ENCODE results near the gene SCMH1.

Gene SCMH1

DNA sequence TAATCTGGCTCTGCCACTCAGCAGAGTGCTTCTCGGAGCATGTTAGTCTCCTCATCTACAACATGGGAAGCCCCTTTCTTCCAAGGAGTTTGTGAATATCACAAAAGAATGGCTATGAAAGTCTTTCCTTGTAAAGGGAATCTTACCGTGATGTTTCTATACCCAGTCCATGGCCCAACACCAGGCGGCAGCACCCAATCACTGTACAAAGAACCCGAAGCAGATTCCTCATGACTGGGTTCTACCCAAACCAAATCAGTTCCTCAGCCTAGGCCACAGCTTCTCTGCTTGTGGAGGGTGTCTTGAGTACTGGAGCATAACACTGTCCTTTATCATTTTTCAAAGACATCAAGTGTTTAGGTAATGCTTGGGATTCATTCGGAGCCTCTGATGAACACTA, 204.0 kb downstream of the SCMH1 start:
- Histone ChIP-seq H3K27me3 (ENCODE audit: control insufficient read depth, low read length) (no peaks in the 10 kb centered on the region), H3K9me3 (ENCODE audit: control insufficient read depth, insufficient read depth, low read length) (no peaks in the 10 kb centered on the region), H3K36me3 (ENCODE audit: control insufficient read depth, low read length) (peaks cover 76% of the 10 kb centered on the region)

DNA sequence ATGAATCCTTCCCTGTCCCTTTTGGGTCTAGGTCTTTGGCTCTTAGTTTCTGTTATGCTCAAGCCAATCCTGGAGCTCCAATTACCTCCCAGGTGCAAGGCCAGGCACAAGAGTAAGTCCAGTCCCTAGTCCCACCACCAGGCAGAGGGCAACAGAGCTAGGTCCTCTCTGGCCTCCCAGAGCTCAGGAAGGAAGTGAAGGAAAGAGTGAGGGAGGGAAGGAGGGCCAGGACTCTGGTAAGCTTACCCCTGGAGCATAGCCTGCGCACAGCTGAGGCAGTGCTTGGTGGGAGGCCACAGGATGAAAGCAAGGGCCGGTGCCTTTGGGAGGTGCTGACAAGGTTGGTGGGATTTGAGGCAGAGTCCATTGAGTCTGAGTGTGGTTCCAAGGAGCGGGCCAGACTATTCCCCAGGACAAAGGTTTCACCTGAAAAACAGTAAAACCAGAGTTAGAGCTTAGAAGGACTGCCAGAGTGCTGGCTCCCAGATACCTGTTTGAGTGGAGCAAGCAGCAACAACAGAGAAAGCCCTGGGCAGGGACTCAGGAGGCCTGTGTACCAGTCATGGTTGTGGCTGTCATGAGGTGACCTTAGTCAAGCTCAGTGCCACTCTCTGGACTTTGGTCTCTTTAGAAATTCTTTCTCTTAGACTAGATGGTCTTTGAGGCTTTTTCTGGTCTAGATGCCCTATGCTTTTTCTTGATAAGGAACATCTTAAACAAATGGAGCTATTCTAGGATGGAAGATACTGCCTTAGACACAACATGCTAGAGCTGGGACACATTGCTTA, 204.8 kb downstream of the SCMH1 start:
- H3K36me3 ChIP-seq (ENCODE audit: control insufficient read depth, low read length), result peaks cover 77% of the 10 kb centered on the region
- no peaks in the 10 kb centered on the region for H3K79me2 ChIP-seq (ENCODE audit: control insufficient read depth, low read length)
- H3K4me3 ChIP-seq (ENCODE audit: low read length), result no peak overlapping the region
- H3K27ac ChIP-seq (ENCODE audit: low read depth, low read length), result no peak overlapping the region
- H3F3A ChIP-seq (ENCODE audit: control insufficient read depth, insufficient read depth), result no peaks in the 10 kb centered on the region
- no peaks in the 10 kb centered on the region for H3K9me3 ChIP-seq (ENCODE audit: control insufficient read depth, insufficient read depth, low read length)
- H3K27me3 ChIP-seq (ENCODE audit: control insufficient read depth, low read length), result no peaks in the 10 kb centered on the region
- TF ChIP-seq, protein P1, sequence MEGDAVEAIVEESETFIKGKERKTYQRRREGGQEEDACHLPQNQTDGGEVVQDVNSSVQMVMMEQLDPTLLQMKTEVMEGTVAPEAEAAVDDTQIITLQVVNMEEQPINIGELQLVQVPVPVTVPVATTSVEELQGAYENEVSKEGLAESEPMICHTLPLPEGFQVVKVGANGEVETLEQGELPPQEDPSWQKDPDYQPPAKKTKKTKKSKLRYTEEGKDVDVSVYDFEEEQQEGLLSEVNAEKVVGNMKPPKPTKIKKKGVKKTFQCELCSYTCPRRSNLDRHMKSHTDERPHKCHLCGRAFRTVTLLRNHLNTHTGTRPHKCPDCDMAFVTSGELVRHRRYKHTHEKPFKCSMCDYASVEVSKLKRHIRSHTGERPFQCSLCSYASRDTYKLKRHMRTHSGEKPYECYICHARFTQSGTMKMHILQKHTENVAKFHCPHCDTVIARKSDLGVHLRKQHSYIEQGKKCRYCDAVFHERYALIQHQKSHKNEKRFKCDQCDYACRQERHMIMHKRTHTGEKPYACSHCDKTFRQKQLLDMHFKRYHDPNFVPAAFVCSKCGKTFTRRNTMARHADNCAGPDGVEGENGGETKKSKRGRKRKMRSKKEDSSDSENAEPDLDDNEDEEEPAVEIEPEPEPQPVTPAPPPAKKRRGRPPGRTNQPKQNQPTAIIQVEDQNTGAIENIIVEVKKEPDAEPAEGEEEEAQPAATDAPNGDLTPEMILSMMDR (IDR thresholded peaks at IDR 0.05; ENCODE audit: low read depth, low read length, poor library complexity, severe bottlenecking), result no peak
- no peak for TF ChIP-seq EZH2phosphoT487 (IDR thresholded peaks at IDR 0.05; ENCODE audit: borderline replicate concordance, low read length)
- no peaks in the 10 kb centered on the region for H3K4me1 ChIP-seq (ENCODE audit: control insufficient read depth, low read length)
- H4K20me1 ChIP-seq (ENCODE audit: control insufficient read depth, insufficient read depth, low read depth, low read length), result no peaks in the 10 kb centered on the region
- no peak overlapping the region for H3K4me2 ChIP-seq (ENCODE audit: low read length)
- H3K9me2 ChIP-seq (replicated peaks; ENCODE audit: control insufficient read depth, low read length), result no peaks in the 10 kb centered on the region

More for the DNA sequence above, 204.0 kb downstream of the SCMH1 start:
- Histone ChIP-seq H3K79me2 (ENCODE audit: control insufficient read depth, low read length) (no peaks in the 10 kb centered on the region), H3K27ac (ENCODE audit: low read depth, low read length) (no peak overlapping the region), H3K4me3 (ENCODE audit: low read length) (no peak overlapping the region), H3F3A (ENCODE audit: control insufficient read depth, insufficient read depth) (no peaks in the 10 kb centered on the region), H4K20me1 (ENCODE audit: control insufficient read depth, insufficient read depth, low read depth, low read length) (no peaks in the 10 kb centered on the region), H3K9me2 (replicated peaks; ENCODE audit: control insufficient read depth, low read length) (no peaks in the 10 kb centered on the region), H3K4me2 (ENCODE audit: low read length) (no peak overlapping the region), H3K4me1 (ENCODE audit: control insufficient read depth, low read length) (no peaks in the 10 kb centered on the region)
- TF ChIP-seq, protein P1 (IDR thresholded peaks at IDR 0.05; ENCODE audit: low read depth, low read length, poor library complexity, severe bottlenecking), result no peak
- no peak for TF ChIP-seq EZH2phosphoT487 (IDR thresholded peaks at IDR 0.05; ENCODE audit: borderline replicate concordance, low read length)

DNA sequence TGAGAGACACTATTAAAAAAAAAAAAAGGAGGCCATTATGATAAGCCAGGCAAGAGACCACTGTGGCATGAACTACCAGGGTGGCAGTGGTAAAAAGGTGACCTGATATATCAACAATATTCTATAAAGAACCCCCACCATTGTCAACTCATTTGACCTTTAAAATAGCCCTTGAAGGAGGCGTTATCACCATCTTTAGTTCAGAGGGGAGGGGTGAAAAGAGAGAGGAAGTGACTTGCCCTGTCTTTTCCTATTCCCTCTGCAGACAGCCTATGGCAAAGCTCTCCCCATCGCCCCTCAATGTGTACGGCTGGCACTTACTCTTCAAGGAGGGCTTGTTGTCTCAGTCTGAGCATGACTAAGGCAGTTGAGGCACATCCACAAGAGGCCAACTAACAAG, 208.8 kb downstream of the SCMH1 start:
- peaks cover 88% of the 10 kb centered on the region for H3K36me3 ChIP-seq (ENCODE audit: control insufficient read depth, low read length)
- no peaks in the 10 kb centered on the region for H3K9me3 ChIP-seq (ENCODE audit: control insufficient read depth, insufficient read depth, low read length)
- H3K79me2 ChIP-seq (ENCODE audit: control insufficient read depth, low read length), result no peaks in the 10 kb centered on the region
- H3K4me2 ChIP-seq (ENCODE audit: low read length), result no peak overlapping the region
- no peaks in the 10 kb centered on the region; the same call in 1 of the 2 replicates for H4K20me1 ChIP-seq (ENCODE audit: control insufficient read depth, insufficient read depth, low read depth, low read length)
- no peaks in the 10 kb centered on the region for H3K9me2 ChIP-seq (replicated peaks; ENCODE audit: control insufficient read depth, low read length)
- no peaks in the 10 kb centered on the region for H3K4me1 ChIP-seq (ENCODE audit: control insufficient read depth, low read length)
- no peaks in the 10 kb centered on the region for H3K27me3 ChIP-seq (ENCODE audit: control insufficient read depth, low read length)
- H3K27ac ChIP-seq (ENCODE audit: low read depth, low read length), result no peak overlapping the region
- H3F3A ChIP-seq (ENCODE audit: control insufficient read depth, insufficient read depth), result no peaks in the 10 kb centered on the region
- no peak overlapping the region for H3K4me3 ChIP-seq (ENCODE audit: low read length)
- TF ChIP-seq, protein P1 (IDR thresholded peaks at IDR 0.05; ENCODE audit: low read depth, low read length, poor library complexity, severe bottlenecking), result no peak
- TF ChIP-seq EZH2phosphoT487 (IDR thresholded peaks at IDR 0.05; ENCODE audit: borderline replicate concordance, low read length), result no peak
